Common myeloid progenitor, CD34-positive (primary cell): ENCODE results near the gene SMYD2.
A peak's percentile ranks its signal among the peaks of the same experiment; 100 is the strongest.

Source experiments
- CTCF ChIA-PET: fragments of 350-600 bp; sonication (Branson Sonifier 250); formaldehyde crosslinking; loops from one replicate; lab custom pipeline; 2021; ENCODE audit warnings: antibody characterized with exemption; lab: Charles Lee
- POLR2A ChIA-PET: fragments of 350-600 bp; sonication (Branson Sonifier 250); formaldehyde crosslinking; loops from one replicate; lab custom pipeline; 2021; ENCODE audit warnings: antibody characterized with exemption; lab: Charles Lee
- DNase-seq, 3 donors: peaks; one replicate each; pipeline versions ENCODE4 v3.0.0 to v3.0.0-alpha.2; 2013
- H3K27ac ChIP-seq, 2 experiments: 1 replicate in 1 of 2; 2 replicates in 1 of 2; pipeline ENCODE4 v1.7.0; 2013; ENCODE audit warnings: inconsistent platforms in 2 of 2, low read length in 2 of 2, mild to moderate bottlenecking in 2 of 2, low read depth in 1 of 2, moderate library complexity in 1 of 2; ENCODE audit not compliant: severe bottlenecking in 2 of 2, insufficient read depth in 1 of 2, poor library complexity in 1 of 2
- H3K27me3 ChIP-seq, 5 experiments: replicated peaks in 2 of 5; 1 replicate in 3 of 5; 2 replicates in 2 of 5; pipeline versions ENCODE4 v1.6.1 to v1.7.0; 2013; ENCODE audit warnings: low read length in 4 of 5, mild to moderate bottlenecking in 2 of 5, moderate library complexity in 2 of 5, inconsistent platforms in 1 of 5; ENCODE audit not compliant: insufficient read depth in 5 of 5, control insufficient read depth in 4 of 5
- H3K36me3 ChIP-seq, 4 experiments: 1 replicate in 2 of 4; 2 replicates in 2 of 4; pipeline versions ENCODE4 v1.6.1 to v1.7.0; 2013; ENCODE audit warnings: low read length in 3 of 4, control low read depth in 1 of 4, mild to moderate bottlenecking in 1 of 4; ENCODE audit not compliant: control insufficient read depth in 4 of 4, insufficient read depth in 4 of 4
- H3K4me1 ChIP-seq, 4 experiments: 1 replicate in 3 of 4; 2 replicates in 1 of 4; pipeline versions ENCODE4 v1.6.1 to v1.7.1; 2013; ENCODE audit warnings: low read length in 3 of 4, mild to moderate bottlenecking in 3 of 4, control low read depth in 1 of 4, inconsistent platforms in 1 of 4, moderate library complexity in 1 of 4; ENCODE audit not compliant: control insufficient read depth in 4 of 4, insufficient read depth in 4 of 4; ENCODE audit errors: control extremely low read depth in 1 of 4
- H3K4me3 ChIP-seq, 7 experiments: 1 replicate in 4 of 7; 2 replicates in 3 of 7; pipeline versions ENCODE4 v1.5.1 to v1.7.0; 2013; ENCODE audit warnings: mild to moderate bottlenecking in 7 of 7, low read length in 6 of 7, moderate library complexity in 6 of 7, inconsistent platforms in 2 of 7, low read depth in 2 of 7, control low read depth in 1 of 7; ENCODE audit not compliant: insufficient read depth in 4 of 7, control insufficient read depth in 1 of 7; ENCODE audit errors: extremely low read depth in 1 of 7
- H3K9me3 ChIP-seq, 5 experiments: 1 replicate in 4 of 5; 2 replicates in 1 of 5; pipeline versions ENCODE4 v1.6.1 to v1.7.1; 2013; ENCODE audit warnings: low read length in 4 of 5, mild to moderate bottlenecking in 2 of 5, inconsistent platforms in 1 of 5, low read depth in 1 of 5, moderate library complexity in 1 of 5; ENCODE audit not compliant: control insufficient read depth in 4 of 5, insufficient read depth in 2 of 5; ENCODE audit errors: control extremely low read depth in 1 of 5
- WGBS: methylation state at CpG from one replicate; pipeline ENCODE4 v1.1.5; 2013; ENCODE audit not compliant: insufficient coverage; 5-methylcytosine and 5-hydroxymethylcytosine counted together

SMYD2 gene

GRCh38 chr1:214364786-214365295, 83.9 kb downstream of the SMYD2 start:
- no peak for DNase-seq
- POLR2A ChIA-PET: no interaction called here
- Histone ChIP-seq H3K36me3 (peaks cover 0 to 3% (median 0%) of the 10 kb centered on the region in 4 experiments), H3K27me3 (no peaks in the 10 kb centered on the region), H3K27ac (no peak overlapping the region), H3K4me1 (peaks cover 0 to 34% (median 12%) of the 10 kb centered on the region in 4 experiments), H3K9me3 (peaks cover 0 to 3% (median 0%) of the 10 kb centered on the region in 5 experiments), H3K4me3 (no peak overlapping the region)
- 100% methylated on average over 1 of the region's 4 CpGs for WGBS
- CTCF ChIA-PET: no interaction called here

DNA sequence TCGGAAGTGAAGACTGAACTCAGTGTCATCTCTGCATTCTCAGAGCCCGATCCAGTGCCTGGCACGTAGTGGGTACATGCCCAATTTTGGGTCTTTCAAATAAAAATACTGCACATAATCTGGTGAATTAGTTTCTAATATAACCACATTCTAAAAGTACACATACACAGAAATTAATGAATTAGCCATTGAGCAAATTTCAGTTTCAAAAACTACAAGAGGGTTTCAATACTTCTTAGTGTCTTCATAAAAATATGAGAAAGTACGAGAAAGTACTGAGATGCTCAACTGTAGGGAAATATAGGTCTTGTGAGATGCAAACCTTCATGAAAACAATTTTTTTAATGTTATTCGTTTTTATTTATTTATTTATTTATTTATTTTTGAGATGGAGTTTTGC, 86.9 kb downstream of the SMYD2 start:
- Histone ChIP-seq H3K4me3 (no peak overlapping the region), H3K36me3 (peaks cover 0 to 2% (median 0%) of the 10 kb centered on the region in 4 experiments), H3K27me3 (no peaks in the 10 kb centered on the region), H3K9me3 (no peaks in the 10 kb centered on the region), H3K27ac (no peak overlapping the region), H3K4me1 (peaks cover 0 to 12% (median 6%) of the 10 kb centered on the region in 4 experiments)
- CTCF ChIA-PET: no interaction called here
- POLR2A ChIA-PET: no interaction called here
- no peak for DNase-seq
- WGBS: 92% methylated on average over 1 of the region's 5 CpGs

- H3K9me3 ChIP-seq: no peaks in the 10 kb centered on the region
- H3K27ac ChIP-seq: no peak overlapping the region
- no peaks in the 10 kb centered on the region for H3K27me3 ChIP-seq
- ChIA-PET POLR2A (no interaction called here), CTCF (no interaction called here)
- DNase-seq: no peak
- H3K4me3 ChIP-seq: no peak overlapping the region
- no peaks in the 10 kb centered on the region for H3K4me1 ChIP-seq
- 100% methylated on average over 6 of the region's 8 CpGs for WGBS
- peaks cover 0 to 2% (median 0%) of the 10 kb centered on the region in 4 experiments for H3K36me3 ChIP-seq
Observed at GRCh38 chr1:214369364-214369763, 88.4 kb downstream of the SMYD2 start.

DNA sequence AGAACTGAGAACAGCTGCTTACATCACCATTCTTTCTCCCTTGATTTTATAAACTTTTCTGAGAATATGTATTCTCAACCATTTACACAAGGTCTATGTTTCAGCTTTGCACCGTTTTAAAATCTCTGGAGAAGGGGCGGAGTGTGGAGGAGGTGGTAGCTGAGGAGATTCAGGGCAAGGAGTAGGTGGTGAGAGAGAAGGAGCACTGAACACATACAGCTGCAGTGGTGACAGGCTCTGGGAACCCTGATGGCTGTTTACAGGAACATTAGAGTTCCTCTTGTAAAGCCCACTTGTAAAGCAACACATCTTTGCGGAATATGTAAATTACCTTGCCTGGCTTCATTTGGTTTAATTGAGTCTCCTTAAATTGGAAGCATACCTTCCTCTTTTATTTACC, 89.7 kb downstream of the SMYD2 start:
- CTCF ChIA-PET: interaction anchor here (1.6 to 1.8 kb wide), 2 partner anchors 9 to 40 kb away, joined by 4 read pairs; no protein-coding TSS in a partner anchor
- H3K9me3 ChIP-seq: no peaks in the 10 kb centered on the region
- H3K27me3 ChIP-seq: no peaks in the 10 kb centered on the region
- no peak overlapping the region for H3K4me3 ChIP-seq
- H3K27ac ChIP-seq: no peak overlapping the region
- peaks cover 0 to 2% (median 0%) of the 10 kb centered on the region in 4 experiments for H3K36me3 ChIP-seq
- WGBS: 91% methylated on average over 3 of the region's 3 CpGs
- DNase-seq: no peak
- POLR2A ChIA-PET: no interaction called here
- H3K4me1 ChIP-seq: no peaks in the 10 kb centered on the region

GRCh38 chr1:214372092-214372491, 91.1 kb downstream of the SMYD2 start:
- no peaks in the 10 kb centered on the region for H3K9me3 ChIP-seq
- no peak overlapping the region for H3K27ac ChIP-seq
- 50% methylated on average over 2 of the region's 5 CpGs for WGBS
- no peak for DNase-seq
- CTCF ChIA-PET: interaction anchor here (1.6 to 1.8 kb wide), 2 partner anchors 10 to 42 kb away, joined by 4 read pairs; no protein-coding TSS in a partner anchor
- H3K4me1 ChIP-seq: no peaks in the 10 kb centered on the region
- H3K27me3 ChIP-seq: no peaks in the 10 kb centered on the region
- peaks cover 0 to 2% (median 0%) of the 10 kb centered on the region in 4 experiments for H3K36me3 ChIP-seq
- no peak overlapping the region for H3K4me3 ChIP-seq
- POLR2A ChIA-PET: no interaction called here

GRCh38 chr1:214377485-214377884, 96.5 kb downstream of the SMYD2 start:
- H3K36me3 ChIP-seq: no peaks in the 10 kb centered on the region
- 92% methylated on average over 2 of the region's 2 CpGs for WGBS
- H3K27me3 ChIP-seq: no peaks in the 10 kb centered on the region
- peak in 2 of 3 donors; percentile 6 for DNase-seq
- no peak overlapping the region for H3K4me3 ChIP-seq
- ChIA-PET POLR2A (no interaction called here), CTCF (interaction anchor here (1.7 kb wide), 1 partner anchor 45 kb away, joined by 5 read pairs; no protein-coding TSS in a partner anchor)
- H3K4me1 ChIP-seq: no peaks in the 10 kb centered on the region
- no peaks in the 10 kb centered on the region for H3K9me3 ChIP-seq
- H3K27ac ChIP-seq: no peak overlapping the region

DNA sequence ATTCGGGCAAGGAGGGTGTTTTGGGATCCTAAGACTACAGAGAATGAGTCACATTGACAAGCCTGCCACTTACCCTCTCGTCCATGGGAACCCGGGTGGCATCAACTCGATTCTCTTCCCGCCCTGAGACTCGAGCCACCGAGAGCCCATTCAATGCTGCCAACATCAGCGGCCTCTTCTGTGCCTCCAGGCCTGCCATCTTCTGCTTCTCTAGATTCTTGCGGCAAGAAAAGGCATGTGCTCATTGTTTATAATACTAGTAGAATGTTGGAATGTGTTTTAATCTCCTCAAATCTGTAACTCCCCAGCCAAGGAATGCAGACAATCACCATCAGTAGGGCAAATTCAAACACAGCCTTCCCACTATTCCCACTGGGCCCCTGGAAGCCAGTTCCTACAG, 96.9 kb downstream of the SMYD2 start:
- CTCF ChIA-PET: no interaction called here
- Histone ChIP-seq H3K9me3 (no peaks in the 10 kb centered on the region), H3K27me3 (no peaks in the 10 kb centered on the region), H3K4me1 (no peaks in the 10 kb centered on the region), H3K36me3 (no peaks in the 10 kb centered on the region), H3K27ac (no peak overlapping the region), H3K4me3 (no peak overlapping the region)
- DNase-seq: no peak
- POLR2A ChIA-PET: no interaction called here
- 94% methylated on average over 7 of the region's 9 CpGs for WGBS
